GM21447 (cell line): Measurements from ENCODE around the gene KLHL25.

Experiments used
- ATAC-seq: cut with Tn5 transposase; IDR thresholded peaks from one replicate; pipeline ENCODE4 v1.9.1; 2021; ENCODE audit not compliant: unreplicated experiment

KLHL25 gene

DNA sequence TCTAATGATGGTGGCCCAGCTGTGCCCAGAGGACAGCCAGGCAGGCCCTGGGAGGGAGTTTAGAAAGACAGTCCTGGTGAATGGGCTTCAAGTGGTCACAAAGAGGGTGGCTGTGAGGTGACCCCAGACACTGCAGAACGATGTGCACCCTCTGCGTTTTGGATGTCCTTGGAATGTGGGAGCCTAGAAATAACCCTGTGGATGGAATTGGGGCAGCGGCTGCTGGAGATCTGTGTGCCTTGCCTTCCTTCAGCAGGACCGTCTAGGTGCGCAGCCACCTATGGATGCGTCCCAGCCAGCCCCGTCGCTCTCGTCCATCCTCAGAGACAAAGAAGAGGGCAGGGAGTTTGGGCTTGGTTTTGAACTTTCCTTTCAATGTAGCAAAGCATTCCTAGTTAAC is 46.5 kb downstream of the KLHL25 start:
- ATAC-seq: no peak

DNA sequence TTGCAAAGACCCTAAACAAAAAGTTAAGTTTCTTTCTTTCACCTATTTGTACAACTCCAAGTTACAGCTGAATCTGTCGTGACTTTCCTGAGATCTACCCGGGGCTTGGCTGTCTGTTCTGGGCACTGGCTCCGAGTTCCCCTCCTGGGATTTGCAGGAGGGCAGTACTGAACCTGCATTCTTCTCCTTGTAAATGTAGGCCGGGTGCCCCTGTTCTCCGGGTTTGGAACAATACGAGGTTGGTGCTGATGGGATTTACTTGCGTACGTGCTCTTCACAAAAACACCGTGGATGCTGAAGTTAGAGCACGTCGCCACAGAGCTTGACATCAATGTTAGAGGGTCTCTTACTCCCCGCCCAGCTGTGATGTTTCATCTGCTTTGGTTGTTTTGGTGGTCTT is 48.1 kb downstream of the KLHL25 start:
- no peak for ATAC-seq

DNA sequence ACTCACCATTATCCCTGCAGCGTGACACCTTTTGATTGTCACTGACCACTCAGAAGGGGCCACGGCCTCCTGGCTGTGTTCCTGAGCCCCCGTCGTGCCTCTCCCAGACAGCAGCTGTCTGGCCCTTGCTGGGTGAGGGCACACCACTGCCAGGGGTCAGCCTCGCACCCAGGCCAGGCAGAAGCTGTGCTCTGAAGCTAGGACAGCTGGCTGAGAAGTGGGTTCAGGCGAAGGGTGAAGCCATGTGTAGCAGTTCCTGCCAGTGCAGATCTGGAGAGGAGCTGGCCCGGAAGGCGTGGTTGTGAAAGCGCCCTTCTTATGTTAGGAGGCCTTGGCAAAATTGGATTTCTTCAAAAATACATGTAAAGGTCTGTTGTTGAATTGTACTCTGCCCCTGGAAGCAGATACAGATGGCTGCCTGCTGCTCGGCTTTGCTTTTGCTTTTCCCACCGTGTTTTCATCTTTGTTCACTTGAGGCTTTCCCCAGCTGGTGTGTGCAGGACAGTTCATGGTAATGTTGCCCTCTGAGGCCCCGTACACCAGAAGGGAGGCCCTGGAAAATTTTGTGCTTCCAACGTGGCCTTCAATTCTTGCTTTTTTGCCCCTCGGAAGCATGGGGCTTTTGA is 49.1 kb downstream of the KLHL25 start:
- no peak for ATAC-seq

DNA sequence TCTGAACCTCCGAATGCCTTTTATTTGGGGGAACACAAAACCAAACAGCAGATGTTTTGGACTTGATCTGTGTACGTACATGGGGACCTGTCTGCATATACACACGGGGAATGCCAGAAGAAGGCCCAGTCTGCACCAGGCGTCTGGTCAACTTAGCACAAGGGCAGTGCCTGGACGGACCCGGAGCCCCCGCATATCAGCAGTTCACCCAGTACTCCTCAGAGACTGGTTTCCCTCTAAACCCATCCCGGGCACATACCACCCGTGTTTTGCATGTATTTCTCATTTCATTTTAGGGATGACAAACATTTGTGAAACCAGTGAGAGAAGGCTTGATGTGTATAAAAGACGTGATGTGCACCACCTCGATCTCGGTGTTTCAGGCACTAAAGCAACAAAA is 49.7 kb downstream of the KLHL25 start:
- ATAC-seq: no peak

DNA sequence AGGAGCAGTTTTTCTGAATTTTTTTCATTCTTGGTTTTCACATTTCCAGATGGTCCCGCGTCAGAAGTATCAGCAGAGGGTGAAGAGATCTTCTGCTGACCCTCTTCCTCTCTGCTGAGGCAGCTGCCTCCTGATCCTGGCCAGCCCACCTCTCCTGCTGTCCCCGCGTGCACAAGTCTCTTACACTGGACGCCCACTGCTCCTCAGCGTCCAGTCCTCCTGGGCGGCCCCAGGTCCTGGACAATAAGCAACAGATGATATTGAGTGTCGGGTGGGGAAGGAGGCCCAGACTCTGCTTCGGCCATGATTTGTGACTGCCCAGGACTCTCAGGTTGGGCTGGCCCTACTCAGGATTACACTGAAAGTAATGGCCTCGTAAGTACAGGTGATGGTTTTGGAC is 50.1 kb downstream of the KLHL25 start:
- ATAC-seq: no peak

DNA sequence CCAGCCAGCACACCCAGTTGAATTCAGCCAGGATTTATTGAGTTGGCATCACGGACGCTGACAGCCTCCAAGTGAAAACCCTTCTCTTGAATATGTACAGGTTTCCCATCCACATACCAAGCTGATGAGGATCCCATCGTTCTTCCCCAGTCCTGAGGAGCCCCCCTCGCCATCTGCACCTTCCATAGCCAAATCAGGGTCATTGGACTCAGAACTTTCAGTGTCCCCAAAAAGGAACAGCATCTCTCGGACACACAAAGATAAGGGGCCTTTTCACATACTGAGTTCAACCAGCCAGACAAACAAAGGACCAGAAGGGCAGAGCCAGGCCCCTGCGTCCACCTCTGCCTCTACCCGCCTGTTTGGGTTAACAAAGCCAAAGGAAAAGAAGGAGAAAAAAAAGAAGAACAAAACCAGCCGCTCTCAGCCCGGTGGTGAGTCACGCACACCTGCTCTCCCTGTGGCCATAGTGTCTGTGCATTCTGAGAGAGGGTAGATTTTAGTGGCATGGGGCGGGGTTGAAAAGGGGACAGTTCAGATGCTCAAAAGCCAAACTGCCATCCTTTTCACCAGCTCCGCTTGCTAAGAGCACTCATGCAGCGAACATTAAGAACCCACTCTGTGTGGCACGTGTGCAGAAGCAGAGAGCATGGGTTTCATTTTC is 51.2 kb downstream of the KLHL25 start:
- no peak for ATAC-seq

DNA sequence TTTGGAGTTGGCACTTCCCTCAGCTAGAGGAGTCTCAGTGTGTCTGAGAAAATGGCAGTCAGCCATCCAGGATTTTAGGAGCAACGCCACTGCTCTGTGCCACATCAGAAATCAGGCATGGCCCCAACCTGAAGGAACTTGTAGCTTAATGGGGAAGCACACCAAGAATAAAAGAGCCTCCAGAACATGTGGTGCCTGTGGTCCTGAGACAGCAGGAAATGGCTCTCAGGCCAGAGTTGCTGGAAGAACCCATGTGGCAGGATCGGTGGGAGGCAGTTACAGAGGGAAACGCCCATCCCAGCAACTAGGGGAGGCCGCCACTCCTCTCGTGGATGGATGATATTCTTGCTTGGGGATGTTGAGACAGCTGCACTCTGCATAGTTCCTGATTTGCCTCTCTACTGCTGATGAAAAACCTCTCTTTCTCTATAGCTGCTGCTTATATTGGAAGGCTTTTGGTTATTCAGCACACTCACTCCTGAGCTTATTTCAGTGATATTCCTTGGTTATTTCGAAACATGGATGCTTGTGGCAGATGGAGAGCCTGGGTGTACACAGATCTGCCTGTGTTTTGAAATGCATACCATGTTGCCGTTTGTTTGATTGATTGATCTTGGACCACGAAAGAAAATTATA is 52.4 kb downstream of the KLHL25 start:
- ATAC-seq: no peak

DNA sequence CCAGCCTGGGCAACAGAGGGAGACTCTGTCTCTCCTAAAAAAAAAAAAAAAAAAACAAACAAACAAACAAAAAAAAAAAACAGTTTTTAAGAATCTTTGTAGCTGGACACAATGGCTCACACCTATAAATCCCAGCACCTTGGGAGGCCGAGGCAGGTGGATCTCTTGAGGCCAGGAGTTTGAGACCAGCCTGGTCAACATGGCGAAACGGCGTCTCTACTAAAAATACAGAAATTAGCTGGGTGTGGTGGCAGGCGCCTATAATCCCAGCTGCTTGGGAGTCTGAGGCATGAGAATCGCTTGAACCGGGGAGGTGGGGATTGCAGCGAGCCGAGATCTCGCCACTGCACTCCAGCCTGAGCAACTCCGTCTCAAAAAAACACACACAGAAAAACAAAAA is 53.1 kb downstream of the KLHL25 start:
- ATAC-seq: no peak

DNA sequence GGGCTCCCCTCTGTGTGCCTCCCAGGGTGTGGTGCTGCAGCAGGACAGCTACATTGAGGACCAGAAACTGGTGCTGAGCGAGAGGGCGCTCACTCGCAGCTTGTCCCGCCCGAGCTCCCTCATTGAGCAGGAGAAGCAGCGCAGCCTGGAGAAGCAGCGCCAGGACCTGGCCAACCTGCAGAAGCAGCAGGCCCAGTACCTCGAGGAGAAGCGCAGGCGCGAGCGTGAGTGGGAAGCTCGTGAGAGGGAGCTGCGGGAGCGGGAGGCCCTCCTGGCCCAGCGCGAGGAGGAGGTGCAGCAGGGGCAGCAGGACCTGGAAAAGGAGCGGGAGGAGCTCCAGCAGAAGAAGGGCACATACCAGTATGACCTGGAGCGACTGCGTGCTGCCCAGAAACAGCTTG is 53.7 kb downstream of the KLHL25 start:
- ATAC-seq: no peak

DNA sequence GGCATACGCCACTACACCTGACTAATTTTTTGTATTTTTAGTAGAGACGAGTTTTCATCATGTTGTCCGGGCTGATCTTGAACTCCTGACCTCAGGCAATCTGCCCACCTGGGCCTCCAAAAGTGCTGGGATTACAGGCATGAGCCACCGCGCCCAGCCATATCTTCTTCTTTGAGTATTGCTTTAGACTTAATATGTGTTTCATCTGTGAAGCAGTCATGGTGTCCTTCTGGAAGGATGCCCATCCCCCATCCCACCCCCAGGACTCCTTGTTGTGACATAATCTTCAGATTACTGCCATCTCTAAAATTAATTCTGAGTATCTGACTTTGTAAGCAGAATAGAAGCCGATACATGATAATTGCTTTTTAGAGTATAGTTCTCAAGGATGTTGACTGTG is 57.7 kb downstream of the KLHL25 start:
- ATAC-seq: no peak

DNA sequence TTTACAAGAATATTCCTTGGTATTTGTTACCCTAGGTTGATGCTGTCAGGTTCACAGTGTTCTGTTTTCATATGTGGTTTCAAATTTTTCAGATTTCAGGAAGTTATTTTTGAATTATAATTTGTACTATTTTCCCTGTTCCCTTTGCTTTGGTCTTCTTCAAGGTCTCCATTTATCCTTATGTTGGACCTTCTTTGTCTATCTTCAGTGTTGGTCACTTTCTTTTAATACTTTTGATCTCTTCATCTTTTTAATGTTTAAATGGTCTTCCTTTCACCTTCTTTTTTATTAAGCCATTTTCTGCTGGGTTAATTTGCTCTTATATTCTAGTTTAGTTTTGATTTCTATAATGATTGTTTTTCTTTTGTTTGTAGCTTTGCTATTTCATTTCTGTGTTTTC is 61.3 kb downstream of the KLHL25 start:
- no peak for ATAC-seq

DNA sequence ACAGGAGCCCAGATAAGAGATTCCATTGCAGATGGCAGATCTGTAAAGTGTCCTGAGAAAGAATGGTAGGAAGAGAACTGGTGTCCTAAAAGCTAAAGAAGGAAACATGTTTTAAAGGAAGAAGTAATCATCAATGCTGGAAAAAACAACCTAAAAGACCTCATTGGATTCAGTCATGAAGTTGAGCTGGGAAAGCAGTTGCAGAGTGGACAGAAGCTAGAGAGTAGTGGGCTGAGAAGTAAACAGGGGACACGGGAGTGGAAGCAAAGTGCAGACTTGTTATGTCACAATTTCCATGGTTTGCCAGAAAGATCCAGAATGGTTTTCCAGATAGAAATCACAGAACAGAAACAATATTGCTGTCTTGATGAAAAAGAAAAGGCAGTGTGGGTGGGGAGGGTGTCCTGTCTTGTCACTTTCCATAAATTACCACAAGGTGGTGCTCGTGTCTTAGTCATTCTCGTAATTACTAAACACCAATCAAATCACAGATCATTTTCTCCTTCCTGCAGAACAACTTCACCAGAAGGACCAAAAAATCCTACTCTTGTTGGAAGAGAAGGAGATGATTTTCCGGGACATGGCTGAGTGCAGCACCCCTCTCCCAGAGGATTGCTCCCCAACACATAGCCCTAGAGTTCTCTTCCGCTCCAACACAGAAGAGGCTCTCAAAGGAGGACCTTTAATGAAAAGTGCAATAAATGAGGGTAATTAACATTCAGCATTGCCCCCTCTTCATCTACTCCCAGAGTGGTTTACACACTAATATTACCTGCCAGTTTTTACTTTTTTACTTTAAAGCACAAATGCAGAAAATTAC is 64.5 kb downstream of the KLHL25 start:
- ATAC-seq: no peak

DNA sequence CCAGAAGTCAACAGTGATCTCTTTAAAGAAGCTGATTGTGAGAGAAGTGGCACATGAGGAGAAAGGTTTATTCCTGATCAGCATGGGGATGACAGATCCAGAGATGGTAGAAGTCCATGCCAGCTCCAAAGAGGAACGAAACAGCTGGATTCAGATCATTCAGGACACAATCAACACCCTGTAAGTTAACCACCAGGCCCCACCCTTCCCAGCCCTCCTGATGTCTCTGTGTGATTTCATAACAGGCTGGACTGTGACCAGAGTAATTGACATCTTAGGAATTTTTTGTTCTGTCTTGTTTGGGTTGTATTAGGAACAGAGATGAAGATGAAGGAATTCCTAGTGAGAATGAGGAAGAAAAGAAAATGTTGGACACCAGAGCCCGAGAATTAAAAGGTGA is 67.7 kb downstream of the KLHL25 start:
- no peak for ATAC-seq

DNA sequence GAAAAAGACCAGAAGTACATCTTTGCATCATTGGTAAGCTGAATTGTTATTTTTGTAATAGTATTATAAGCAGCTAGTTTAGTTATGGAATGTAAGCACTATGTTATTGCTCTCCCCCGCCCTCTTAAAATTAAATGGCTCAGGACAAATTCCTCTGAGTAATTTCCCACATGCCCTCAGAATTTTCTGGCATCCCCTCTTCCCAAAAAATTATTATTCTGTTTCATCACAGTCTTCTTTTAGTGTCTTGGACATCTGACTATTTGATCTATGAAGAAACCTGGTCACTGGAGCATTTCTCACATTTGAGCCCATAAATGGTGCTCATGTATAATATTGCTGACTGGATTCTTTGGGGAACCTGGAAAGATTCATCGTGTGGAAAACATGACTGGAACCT is 68.3 kb downstream of the KLHL25 start:
- ATAC-seq: no peak

DNA sequence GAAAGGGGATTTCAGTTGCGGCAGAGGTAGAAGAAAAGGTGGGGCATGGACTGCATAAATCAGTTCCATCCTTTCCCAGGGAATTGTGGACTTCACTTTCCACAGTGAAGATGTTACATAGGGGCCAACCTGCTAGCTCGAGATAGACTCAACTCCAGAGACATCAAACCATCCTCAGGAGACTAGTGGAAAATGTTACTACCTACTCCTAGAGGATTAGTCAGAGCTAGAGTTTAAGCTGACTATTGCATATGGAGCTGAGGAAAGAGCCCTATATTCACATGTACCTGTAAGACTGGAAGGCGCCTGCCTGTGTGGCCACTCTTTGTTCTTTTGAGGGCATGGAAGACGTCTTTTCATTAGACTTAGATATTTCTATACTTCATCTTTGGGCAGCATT is 69.2 kb downstream of the KLHL25 start:
- no peak for ATAC-seq

DNA sequence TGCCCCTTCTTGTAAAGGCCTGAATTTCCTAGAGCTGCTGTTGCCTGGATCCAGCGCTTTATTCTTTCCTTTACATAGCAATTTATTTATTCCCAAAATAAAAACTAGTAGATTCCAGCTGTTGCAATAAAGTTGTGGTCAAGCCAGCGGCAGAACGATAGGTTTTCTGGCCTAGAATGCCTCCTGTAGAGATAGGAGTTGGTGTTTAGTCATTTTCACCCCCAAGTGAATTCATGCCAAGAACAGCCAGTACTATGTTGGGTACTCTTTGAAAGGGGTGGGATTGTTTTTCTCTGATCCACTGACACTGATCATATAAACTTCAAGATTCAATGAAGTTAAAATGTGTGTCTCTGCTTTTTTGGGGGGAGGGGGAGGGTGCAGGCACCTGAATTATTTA is 69.7 kb downstream of the KLHL25 start:
- no peak for ATAC-seq

DNA sequence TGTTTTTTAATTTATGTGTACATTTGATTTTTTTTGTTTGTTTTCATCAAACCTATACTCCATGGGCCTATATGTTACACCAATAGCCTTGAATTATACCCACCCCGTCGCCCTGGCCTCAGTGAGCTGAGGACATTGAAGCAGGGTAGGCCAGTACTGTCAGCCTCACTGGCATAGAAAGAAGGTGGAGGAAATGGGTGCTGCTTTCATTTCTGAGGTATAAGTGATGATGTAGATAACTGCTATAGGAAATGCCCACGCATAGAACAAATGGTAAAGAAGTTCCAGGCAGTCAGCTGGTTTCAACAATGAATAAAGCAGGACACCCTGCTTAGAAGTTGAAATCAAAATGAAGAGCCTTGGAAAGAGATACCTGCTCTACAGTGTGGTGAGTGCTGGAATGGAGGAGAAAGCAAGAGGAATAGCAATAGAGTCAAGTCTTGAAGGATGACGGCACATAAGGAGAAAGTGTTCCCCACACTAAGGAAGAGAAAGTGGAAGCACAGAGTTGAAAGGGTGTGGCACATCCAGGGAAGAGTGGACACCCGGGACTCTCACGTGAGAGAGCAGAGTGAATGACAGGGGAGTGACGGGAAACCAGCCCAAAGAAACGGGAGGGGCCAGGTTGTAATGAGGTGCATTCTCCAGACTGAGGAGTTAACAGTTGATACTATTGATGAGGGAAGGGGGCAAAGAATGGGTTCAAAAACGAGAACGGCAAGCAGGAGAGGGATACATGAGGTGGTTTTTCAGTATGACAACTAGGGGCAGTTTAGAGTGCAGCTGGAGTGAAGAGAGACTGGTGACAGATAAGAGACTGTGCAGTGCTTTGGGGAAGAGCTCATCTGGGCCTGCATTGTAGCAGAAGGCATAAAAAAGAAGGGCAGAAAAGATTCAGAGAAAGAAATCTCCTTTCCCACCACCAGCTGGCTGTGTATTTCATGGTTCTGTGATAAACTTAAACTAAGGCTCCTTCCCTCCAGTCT is 70.5 kb downstream of the KLHL25 start:
- ATAC-seq: no peak

DNA sequence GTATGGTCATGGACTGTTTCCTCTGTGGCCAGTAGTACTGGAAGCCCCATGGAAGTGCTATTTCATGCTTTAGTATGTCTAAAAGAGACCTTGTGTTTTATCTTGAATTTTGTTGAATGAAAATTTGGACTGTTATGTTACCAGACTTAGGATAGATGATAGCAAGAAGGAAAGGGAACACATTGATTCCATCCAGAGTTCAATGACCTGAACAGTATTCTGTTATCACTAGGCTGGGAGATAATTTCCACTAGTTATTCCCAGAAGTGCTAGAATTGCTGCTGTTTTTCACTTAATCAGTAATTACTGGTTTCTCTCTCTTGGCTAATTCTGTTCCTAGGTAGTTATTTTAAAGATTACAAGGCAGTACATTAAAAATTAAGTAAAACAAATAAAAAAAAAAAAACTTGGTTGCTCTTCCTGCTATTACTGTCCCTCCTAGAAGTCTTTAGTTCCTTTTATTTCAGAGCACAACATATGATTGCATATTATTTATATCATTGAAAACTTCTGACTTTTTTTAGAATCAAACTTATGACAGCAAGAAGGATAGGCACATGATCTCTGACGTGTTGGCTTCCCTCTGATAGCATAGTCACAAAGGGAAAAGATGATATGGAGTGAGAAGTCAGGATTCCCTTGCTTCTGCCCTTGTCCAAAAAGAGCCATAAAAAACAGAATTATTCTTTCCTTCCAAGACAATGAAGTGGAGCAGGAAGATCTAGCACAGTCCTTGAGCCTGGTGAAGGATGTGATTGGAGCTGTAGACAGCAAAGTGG is 72.2 kb downstream of the KLHL25 start:
- ATAC-seq: no peak

DNA sequence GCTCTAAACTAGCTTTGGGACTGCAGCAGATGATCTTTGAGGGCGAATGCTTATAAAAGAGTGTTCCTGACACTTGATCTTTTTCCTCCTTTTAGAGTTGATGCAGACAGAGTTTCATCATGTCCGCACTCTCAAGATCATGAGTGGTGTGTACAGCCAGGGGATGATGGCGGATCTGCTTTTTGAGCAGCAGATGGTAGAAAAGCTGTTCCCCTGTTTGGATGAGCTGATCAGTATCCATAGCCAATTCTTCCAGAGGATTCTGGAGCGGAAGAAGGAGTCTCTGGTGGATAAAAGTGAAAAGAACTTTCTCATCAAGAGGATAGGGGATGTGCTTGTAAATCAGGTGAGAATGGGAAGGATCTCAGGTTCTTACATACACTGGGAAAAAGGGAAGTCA is 75.7 kb downstream of the KLHL25 start:
- no peak for ATAC-seq
